Measurements from ENCODE around the gene MIOX.

MIOX gene

GRCh38 chr22:50490531-50491308 is 4.1 kb downstream of the MIOX start:
- no peak for DNase-seq

- DNase-seq, result no peak
These were observed 10.4 kb downstream of the MIOX start for GRCh38 chr22:50497093-50497492.

DNA sequence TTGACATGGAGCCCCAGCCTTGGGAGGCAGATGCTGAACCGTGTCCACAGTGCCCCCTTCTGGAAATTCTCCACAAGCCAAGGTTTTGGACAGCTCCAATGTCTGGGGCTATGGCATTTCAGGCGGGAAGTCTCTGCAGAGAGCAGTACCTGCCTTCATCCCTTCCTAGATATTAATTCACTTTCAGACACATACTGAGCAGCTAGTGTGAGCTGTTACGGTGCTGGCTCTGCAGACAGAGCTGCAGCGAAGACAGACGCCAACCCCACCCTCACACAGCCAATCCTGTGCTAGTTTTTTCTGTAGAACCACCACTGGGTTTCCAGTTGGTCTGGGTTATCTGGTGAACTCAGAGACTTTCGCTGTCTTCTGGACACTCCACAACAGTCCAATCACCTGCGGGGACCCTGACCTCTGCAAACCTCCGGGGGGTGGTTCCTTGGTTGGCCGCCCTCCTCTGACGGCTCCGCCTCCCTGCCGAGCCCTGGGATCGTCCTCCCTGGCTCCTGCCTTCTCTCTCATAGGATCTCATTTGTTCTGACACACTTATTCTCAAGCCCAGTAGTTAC is 11.7 kb downstream of the MIOX start:
- DNase-seq, result peak; percentile 49

DNA sequence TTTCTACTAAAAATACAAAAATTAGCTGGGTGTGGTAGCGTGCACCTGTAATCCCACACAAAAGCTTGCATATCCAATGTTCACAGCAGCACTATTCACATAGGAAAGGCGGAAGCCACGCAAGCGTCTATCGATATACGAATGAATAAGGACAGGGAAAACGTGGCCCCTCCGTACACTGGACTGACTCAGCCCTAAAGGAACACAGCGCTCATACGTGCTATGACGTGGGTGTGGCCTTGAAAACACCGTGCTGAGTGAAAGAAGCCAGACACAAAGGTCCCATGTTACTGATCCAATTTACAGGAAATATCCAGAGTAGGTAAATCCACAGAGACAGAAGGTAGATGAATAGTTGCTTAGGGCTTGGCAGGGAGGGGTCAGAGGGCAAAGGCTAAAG is 13.8 kb downstream of the MIOX start:
- no peak for DNase-seq

DNA sequence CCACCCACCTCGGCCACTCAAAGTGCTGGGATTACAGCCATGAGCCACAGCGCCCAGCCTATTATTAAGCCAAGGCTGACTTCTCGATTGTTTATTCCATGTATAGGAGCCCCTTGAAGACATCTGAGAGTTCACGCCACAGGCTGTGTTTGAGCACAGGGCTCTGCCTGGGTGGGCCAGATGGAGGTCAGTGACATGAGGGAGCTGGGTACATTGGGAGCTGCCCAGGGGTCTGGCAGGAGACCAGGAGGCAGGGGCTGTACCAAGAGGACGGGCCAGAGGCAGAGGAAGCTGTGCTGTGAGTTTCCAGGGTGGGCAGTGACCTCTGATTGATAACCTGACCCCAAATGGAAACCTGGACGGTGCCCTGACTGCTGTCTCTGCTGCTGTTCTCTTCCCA is 15.4 kb downstream of the MIOX start:
- no peak for DNase-seq

- no peak for DNase-seq
These were observed 16.2 kb downstream of the MIOX start for GRCh38 chr22:50502628-50503474.

DNA sequence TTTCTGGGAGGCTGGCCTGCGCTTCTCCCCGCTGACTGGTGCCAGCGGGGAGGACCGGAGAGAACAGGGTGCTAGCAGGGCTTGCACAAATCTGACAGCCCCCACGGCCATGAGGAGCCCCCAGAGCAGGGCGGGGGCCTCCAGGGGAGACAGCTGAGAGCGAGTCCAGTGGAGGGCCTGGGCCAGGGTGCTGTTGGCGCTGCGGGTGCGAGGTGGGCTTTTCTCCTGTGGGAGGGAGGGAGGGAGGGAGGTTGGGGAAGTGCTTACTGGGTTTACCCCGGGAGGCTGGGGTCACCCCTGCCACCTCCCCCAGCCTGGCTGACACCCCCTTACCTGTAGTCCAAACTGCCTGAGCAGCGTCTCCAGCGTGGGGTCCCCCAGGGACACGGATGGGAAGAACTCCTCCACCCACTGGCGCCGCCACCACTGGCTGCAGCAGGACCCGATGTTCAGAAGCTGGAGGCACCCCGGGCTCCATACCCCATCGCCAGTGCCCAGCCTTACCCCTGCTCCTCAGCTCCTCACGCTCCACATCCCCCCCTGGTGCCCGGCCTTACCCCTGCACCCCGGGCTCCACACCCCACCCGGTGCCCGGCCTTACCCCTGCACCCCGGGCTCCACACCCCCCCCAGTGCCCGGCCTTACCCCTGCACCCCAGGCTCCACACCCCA is 17.0 kb downstream of the MIOX start:
- DNase-seq, result no peak

DNA sequence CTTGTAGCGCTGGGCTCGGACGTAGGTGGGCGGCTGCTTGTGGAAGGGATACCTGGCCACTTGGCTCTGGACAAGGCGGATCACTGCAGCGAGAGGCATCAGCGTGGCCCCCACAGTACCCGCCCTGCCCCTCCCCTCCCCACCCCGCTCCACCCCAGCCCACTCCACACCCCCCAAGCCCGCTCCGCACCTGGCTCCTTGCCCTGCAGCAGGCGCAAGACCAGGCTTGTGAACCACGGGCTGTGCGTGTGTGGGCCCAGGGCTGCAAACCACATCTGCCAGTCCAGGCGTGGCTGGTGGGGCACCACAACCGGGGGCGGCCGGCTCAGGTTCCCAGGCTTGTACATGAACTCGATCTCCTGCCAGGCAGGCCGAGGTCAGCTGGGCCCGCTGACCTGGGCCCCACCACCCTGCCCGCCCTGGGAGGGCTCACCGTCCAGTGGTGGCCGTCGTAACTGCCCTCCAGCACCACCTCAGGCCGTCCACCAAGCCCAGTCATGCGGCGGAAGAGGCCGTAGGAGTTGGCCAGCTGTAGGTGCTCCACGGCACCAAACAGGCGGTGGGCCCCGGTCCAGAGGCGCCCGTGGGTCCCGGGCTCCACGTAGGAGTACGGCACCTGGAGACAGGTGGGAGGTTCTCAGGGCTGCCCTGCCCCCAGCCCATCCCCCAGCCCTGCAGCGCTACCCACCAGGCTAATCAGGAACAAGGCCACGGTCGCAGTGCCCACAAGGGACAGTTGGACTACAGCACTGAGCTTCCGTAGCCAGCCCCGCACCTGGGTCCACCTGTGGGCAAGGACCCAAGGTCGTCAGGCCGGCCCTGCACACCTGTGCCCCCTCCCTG is 17.9 kb downstream of the MIOX start:
- DNase-seq, result no peak

DNA sequence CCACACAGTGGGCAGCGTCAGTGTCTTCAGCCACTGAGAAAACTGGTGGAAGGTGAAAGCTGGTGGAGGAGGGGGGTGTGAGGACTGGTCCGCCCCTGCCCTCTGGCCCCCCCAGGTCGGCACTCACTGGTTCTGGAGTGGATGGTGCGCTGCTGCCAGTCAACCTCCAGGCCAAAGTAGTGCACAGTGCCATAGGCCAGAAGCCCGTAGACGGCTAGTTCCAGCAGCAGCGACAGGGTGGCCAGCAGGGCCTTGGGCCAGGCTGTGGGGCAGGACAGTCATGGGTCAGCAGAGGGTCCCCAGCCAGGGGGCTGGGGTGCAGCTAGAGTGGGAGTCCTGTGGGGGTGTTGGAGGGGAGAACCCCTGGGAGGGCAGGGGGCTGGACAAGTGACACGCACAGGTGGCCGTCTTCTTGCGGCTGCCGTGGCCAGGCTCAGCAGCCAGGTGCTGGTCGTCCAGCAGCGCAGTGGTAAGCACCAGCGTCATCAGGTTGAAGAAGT is 18.7 kb downstream of the MIOX start:
- DNase-seq, result no peak

DNA sequence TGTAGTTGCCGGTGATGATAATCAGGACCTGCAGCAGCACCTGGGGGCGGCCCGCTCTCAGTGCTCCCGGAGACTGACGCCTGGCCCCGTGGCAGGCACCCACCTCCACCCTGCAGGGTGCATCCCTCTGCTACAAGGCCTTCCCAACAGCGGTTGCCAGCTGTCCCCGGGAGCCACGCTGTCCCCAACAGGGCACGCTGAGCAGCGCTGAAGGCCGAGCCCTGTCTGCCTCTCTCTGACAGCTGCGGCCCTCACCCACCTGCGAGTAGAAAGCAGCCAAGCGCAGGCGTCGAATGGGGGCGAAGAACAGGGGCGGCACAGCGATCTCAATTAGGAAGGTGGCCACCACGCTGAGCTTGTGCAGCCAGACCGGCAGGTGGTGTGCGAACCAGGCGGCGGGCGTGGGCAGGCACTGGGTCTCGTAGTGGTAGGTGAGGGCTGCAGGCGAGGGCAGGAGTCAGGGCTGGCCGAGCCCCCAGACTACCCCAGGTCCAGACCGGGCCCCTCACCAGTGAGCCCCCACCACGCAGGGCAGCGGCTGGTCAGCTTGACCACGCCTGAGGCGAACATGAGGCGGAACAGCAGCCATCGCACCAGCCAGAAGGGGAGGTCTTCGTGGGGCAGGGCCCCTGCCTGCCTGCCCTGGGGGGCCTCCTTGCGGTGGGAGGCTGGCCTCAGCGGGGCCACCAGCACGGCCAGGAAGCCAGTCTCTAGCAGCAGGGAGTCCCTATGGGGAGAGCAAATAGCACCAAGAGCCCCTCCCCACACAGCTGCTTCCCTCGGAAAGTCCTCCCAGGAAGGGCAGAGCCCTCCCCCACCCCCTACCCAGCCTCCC is 19.3 kb downstream of the MIOX start:
- no peak for DNase-seq

GRCh38 chr22:50506611-50507420 is 20.2 kb downstream of the MIOX start:
- DNase-seq, result no peak

- DNase-seq, result no peak
These were observed 20.8 kb downstream of the MIOX start, which contains the start of gene LMF2 for GRCh38 chr22:50507421-50507990. Gene LMF2 (minus strand): TSS chr22:50507702. CDS start chr22:50507675, 27 bp downstream.

DNA sequence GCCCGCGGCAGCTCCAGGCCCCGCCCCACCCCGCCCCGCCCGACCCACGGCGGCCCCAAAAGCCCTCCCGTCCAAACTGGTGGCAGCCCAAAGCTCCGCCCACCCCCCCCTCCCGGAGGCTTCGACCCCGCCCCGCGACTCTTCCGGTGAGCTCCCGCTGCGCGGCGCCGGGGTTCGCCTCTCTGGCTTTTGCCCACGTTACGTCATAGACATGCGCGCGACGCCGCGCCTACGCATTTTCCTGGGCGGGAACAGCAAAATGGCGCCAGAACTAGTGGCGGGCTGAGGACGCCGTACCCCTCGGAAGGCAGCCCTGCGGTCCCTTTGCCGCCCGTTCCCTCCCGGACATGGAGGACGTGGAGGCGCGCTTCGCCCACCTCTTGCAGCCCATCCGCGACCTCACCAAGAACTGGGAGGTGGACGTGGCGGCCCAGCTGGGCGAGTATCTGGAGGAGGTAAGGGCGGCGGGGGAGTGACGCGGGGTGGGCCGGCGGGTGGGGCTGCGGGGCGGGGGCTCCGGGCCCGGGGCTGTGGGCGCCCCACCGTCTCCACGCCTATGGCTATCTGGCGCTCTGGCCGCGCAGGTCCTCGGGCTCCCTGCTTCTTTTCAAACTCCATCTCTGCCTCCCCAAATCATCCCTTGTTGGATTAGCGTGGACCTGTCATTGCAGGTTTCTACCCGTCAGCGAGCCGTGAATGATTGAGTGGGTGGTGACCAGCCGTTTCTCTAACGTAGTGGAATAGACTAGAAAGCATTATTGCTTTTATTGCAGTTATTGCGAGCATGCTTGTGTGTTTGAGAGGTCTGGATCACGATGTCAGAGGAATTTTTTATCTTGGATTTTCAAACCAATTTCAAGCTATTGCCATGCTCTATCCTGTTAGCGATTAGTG is 21.6 kb downstream of the MIOX start, which contains the start of gene NCAPH2:
Gene NCAPH2, plus strand, starts transcription at position 234 of the 894 bp plus-strand sequence. Its CDS starts 114 bp downstream, at position 348.
- DNase-seq, result peak; percentile 98

DNA sequence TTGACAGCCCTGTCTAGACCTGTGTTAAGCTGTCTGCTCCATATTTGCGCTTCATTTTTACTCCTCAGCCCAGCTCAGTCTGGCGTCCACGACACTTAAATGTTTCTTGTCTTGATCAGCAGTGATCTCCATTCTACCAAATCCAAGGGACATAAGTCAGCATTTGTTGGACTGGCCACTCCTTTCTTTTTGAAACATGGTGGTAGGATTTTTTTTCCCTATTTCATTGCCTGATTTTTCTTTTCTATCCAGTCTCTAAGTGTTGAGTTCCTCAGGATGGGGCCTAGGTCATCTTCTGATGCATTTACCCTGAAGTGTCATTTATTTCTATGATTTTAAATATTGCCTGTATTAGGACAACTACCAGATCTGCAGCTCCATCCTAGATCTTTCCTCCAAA is 22.2 kb downstream of the MIOX start:
- no peak for DNase-seq

GRCh38 chr22:50513175-50513574 is 26.5 kb downstream of the MIOX start:
- no peak for DNase-seq

- DNase-seq, result no peak
These were observed 29.4 kb downstream of the MIOX start for GRCh38 chr22:50516068-50516467.

DNA sequence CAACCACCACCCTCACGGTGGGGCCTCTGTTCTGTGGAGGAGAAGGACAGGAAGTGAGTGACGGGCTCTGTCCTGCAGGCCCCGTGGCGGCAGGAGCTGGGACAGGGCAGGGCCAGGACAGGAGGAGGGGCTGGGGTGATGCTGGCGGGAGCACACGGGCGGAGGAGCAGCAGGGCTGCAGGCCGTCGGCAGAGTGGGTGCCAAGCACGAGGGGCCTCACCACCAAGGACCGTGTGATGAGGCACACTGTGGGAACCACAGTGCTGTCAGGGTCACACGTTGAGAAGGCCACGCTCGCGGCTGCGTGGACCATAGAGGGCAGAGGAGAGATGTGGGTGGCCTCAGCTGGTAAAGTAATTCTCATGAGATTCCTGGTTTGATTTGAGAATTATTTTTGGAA is 30.2 kb downstream of the MIOX start:
- no peak for DNase-seq
